Adrenal gland (tissue), 12 donors: ENCODE results near the gene CD151. TPM values are rescaled to one million over a fixed set of nuclear protein-coding genes. Genes with fewer than 3 reads are reported as not detected.
A peak's percentile ranks its signal among the peaks of the same experiment; 100 is the strongest.

ENCODE experiments used
- DNase-seq, 7 donors: peaks; one replicate each; pipeline ENCODE4 v3.0.0-alpha.2; 2019 to 2020
- H3K27ac ChIP-seq, 5 donors: fragments of 200-600 bp; sonication (generic) in 4 of 5; 1 replicate in 3 of 5; 2 replicates in 2 of 5; pipeline versions ENCODE4 v1.5.1 to v1.8.0; 2016 to 2020; ENCODE audit warnings: mild to moderate bottlenecking in 1 of 5
- H3K27me3 ChIP-seq: fragments of 200-600 bp; 2 replicates; pipeline ENCODE4 v1.8.0; 2021
- H3K36me3 ChIP-seq, 2 donors: fragments of 200-600 bp; replicated peaks in 1 of 2; 1 replicate in 1 of 2; 2 replicates in 1 of 2; pipeline versions ENCODE4 v1.5.1 to v1.8.0; 2018 to 2022
- H3K4me1 ChIP-seq, 2 donors: fragments of 200-600 bp; replicated peaks in 1 of 2; 1 replicate in 1 of 2; 2 replicates in 1 of 2; pipeline versions ENCODE4 v1.5.1 to v1.8.0; 2018 to 2021
- H3K4me3 ChIP-seq, 4 donors: fragments of 200-600 bp; sonication (generic) in 3 of 4; one replicate each; pipeline ENCODE4 v1.5.1; 2016 to 2018
- H3K9me3 ChIP-seq, 3 donors: fragments of 200-600 bp; sonication (generic) in 1 of 3; replicated peaks in 1 of 3; 1 replicate in 2 of 3; 2 replicates in 1 of 3; pipeline versions ENCODE4 v1.5.1 to v1.8.0; 2016 to 2021
- POLR2A ChIP-seq, 2 donors: fragments of 450-650 bp; IDR thresholded peaks; one replicate each; pipeline ENCODE4 v1.6.1; 2017; ENCODE audit warnings: antibody characterized with exemption in 2 of 2, mild to moderate bottlenecking in 2 of 2, moderate library complexity in 1 of 2
- WGBS, 4 donors: extraction: QIAGEN DNeasy Blood & Tissue Kit in 2 of 4; methylation state at CpG; one replicate each; pipeline versions ENCODE4 v1.1.5 to v1.1.7; 2013 to 2017; 5-methylcytosine and 5-hydroxymethylcytosine counted together
- intact Hi-C, 2 donors: fragments of 100-400 bp; cut with DNase I; formaldehyde crosslinking; loops; one replicate each; pipeline versions ENCODE4 v1.14.1 to v1.15.0; 2022 to 2023
- polyA plus RNA-seq, 3 donors: library from polyadenylated mRNA; stranded (reverse); fragments of 200-250 nt in 2 of 3; fragments of 350-450 nt in 1 of 3; fragmentation: Illumina TruSeq in 1 of 3; extraction: RNeasy Lipid Tissue Mini Kit (QIAGEN cat#74804) in 1 of 3; gene quantifications; one replicate each; pipeline ENCODE4 v1.2.3, GENCODE V29; 2013 to 2014
- total RNA-seq, 9 donors: library from RNA; depleted of rRNA in 4 of 9; stranded (reverse); fragments of >200 nt in 4 of 9; fragments of 120-200 nt in 1 of 9; fragmentation: NEBNext Ultra II Directional in 1 of 9; extraction: Animal tissue kit (Norgen Biotek cat#: 25700) in 1 of 9; gene quantifications; one replicate each; pipeline versions ENCODE4 v1.1.0 to v1.2.4, GENCODE V29; 2013 to 2023
- TF ChIP-seq, protein P1 (sequence below), 6 experiments: fragments of 450-650 bp in 4 of 6; fragments of 200-600 bp in 2 of 6; sonication (generic) in 1 of 6; IDR thresholded peaks; 1 replicate in 5 of 6; 2 replicates in 1 of 6; pipeline versions ENCODE4 v1.5.1 to v1.8.0; 2016 to 2021; ENCODE audit warnings: antibody characterized with exemption in 6 of 6, mild to moderate bottlenecking in 2 of 6, moderate library complexity in 1 of 6
- donor health status: healthy with polysubstance abuse.
- donor health status: Bipolar disorder and iron deficiency.
- donor health status: DM: yes; HTN: yes; CAD: no.
- donor health status: DM: no; HTN: no; CAD: no.
- donor health status: DM: no; HTN: no; CAD: no.
- donor health status: DM: yes; HTN: yes; CAD: no.

Gene CD151
- total and polyA plus RNA-seq, 12 donors = 111 to 387 (median 285) TPM

DNA sequence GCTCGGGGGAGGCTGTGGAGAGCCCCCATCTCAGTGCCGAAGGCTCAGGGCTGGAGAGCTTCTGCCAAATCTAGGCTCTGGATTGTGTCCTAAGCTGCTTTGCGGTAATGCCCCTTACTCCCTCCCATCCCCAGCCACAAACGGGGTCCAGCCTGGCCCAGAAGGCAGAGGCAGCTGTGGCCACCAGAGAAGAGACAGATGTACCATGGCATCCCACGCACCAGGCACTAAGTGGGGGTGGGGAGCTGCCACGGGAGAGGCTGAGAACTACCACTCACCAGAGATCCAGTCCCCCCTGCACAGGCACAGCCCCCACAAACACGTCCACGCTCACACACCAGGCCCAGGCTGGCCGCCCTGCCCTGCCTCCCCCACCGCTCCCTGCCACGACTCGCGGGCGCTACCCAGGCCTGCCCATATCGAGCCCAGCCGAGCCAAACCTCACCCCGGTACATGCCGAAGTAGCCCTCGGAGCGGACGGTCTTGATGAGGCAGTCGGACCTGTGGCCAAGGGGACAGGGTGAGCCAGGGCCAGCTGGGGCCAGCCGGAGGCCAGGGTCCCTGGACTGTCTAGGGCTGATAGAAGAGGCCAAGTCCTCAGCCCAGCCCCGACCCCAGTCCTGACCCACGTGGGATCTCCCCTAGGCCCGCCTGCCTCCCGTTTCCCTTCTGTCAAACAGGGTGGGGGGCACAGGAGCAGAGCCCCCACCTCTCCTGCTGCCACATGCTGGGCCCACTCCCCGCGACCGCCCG is 38.6 kb upstream of the CD151 start:
- no peak for DNase-seq
- Histone ChIP-seq H3K27ac (no peak overlapping the region), H3K4me3 (no peak overlapping the region), H3K9me3 (no peaks in the 10 kb centered on the region), H3K36me3 (peaks cover 0 to 10% of the 10 kb centered on the region in 2 donors), H3K27me3 (peaks cover 8% of the 10 kb centered on the region), H3K4me1 (peaks cover 20 to 27% of the 10 kb centered on the region in 2 donors)
- TF ChIP-seq, protein P1, sequence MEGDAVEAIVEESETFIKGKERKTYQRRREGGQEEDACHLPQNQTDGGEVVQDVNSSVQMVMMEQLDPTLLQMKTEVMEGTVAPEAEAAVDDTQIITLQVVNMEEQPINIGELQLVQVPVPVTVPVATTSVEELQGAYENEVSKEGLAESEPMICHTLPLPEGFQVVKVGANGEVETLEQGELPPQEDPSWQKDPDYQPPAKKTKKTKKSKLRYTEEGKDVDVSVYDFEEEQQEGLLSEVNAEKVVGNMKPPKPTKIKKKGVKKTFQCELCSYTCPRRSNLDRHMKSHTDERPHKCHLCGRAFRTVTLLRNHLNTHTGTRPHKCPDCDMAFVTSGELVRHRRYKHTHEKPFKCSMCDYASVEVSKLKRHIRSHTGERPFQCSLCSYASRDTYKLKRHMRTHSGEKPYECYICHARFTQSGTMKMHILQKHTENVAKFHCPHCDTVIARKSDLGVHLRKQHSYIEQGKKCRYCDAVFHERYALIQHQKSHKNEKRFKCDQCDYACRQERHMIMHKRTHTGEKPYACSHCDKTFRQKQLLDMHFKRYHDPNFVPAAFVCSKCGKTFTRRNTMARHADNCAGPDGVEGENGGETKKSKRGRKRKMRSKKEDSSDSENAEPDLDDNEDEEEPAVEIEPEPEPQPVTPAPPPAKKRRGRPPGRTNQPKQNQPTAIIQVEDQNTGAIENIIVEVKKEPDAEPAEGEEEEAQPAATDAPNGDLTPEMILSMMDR (IDR thresholded peaks at IDR 0.05) = no peak
- TF ChIP-seq POLR2A (IDR thresholded peaks at IDR 0.05) = no peak
- WGBS, 4 donors = 89 to 92% (median 91%) methylated on average over 7 to 31 of the region's 31 CpGs
- intact Hi-C loops = no loop called here

DNA sequence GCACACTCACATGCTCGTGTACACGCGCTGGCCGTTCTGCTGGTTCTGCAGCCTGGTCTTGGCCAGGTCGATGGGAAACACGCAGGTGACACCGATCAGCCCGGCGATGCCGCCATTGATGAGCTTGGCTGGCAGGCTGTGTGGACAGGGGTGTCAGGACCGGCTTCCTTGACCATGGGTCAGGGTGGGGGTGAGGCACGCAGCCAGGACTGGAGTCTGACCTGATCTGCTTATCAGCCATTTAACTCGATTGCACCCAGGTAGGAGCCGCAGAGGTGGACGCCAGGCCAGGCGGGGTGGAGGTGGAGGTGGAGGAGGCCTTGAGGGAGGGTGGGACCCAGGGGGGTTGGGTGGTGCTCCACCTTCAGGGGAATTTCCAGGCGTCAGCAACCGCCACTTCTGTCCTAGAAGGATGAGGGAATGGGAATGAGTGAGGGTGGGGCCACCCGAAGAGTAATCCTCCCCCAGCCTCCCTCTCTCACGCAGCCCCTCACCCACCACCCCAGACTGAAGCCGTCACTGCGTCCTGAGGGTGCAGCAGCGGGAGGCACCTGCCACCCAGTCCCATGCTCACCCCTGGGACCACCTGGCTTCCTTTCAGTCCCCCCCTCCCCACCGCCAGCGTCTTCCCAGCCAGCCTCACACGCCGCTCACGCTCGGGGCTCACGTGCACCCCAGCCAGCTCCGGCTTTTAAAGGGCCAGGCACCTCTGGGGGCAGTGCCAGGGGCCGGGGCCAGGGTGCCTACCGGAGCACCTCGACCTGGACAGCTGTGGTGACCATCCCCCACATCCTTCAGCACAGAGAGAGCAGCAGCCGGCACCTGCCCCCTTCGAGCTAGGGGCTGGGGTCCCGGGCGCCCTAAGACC is 37.8 kb upstream of the CD151 start:
- TF ChIP-seq POLR2A (IDR thresholded peaks at IDR 0.05) = no peak
- TF ChIP-seq, protein P1 (IDR thresholded peaks at IDR 0.05) = no peak
- Histone ChIP-seq H3K36me3 (peaks cover 0 to 17% of the 10 kb centered on the region in 2 donors), H3K27ac (peak overlapping the region in 1 of 5 donors; percentile 81), H3K27me3 (peaks cover under 1% of the 10 kb centered on the region), H3K4me3 (peak overlapping the region in 2 of 4 donors; percentile 65 to 88), H3K9me3 (no peaks in the 10 kb centered on the region), H3K4me1 (peaks cover 20 to 27% of the 10 kb centered on the region in 2 donors)
- peak in 1 of 7 donors; percentile 50 for DNase-seq
- 45 to 67% (median 51%) methylated on average over 26 to 38 of the region's 38 CpGs for WGBS, 4 donors
- intact Hi-C loops = no loop called here

DNA sequence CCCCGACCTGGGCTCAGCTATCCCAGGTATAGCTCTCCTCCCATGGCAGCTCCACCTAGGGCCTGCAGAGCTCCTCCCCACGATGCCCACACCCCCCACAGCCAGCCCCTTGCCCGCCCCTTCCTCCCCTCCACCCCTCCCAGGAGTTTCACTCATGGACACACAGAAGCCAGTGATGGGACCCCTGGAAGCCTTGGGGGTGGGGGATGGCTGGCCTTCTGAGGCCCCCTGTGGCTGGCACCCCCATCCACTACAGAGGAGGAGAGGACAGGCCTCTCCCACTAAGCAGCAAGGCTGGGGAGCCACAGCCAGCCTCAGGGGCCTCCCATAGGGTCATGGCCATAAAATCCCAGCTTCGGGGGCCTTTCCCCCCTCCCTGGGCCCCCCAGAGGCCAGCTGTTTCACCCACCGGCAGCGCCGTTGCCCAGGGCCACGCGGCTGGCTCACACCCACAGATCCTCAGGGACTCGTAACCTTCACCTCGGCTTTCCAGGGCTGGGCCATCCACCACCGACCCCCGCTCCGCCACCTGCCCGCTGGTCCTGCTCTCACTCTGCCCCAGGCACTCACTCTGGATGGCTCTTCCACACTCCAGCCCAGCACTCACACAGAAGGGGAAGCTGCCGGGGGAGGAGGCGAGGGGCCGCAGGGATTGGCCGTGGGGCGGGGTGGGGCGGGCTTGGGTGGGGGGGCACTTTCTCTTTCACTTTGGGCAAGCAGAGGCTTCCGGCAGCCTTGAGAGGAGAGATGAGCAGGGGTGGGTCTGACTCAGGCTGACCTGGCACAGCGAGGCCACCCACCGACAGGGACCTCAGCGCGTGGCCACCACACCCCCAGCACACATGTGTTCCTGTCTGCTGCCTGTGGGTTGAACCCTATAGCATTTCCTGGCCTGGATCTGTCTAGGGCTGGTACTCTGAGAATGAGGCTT is 36.9 kb upstream of the CD151 start:
- Histone ChIP-seq H3K4me3 (peak overlapping the region in 2 of 4 donors; percentile 65 to 88), H3K27ac (peak overlapping the region; percentile 2 to 85 (median 76)), H3K4me1 (peaks cover 20 to 27% of the 10 kb centered on the region in 2 donors), H3K9me3 (no peaks in the 10 kb centered on the region), H3K36me3 (peaks cover 0 to 26% of the 10 kb centered on the region in 2 donors), H3K27me3 (no peaks in the 10 kb centered on the region)
- peak; percentile 79 to 93 (median 89) for DNase-seq
- TF ChIP-seq POLR2A (IDR thresholded peaks at IDR 0.05) = peak in 1 of 2 donors; percentile 60
- TF ChIP-seq, protein P1 (IDR thresholded peaks at IDR 0.05) = no peak
- 0 to 20% (median 2%) methylated on average over 1 to 26 of the region's 26 CpGs for WGBS, 4 donors
- intact Hi-C loops = no loop called here
